GM21717 (cell line): ENCODE measurements around the gene CDH24.
A peak's percentile ranks its signal among the peaks of the same experiment; 100 is the strongest.
"Not testable (repeated sequence)": the region's sequence is repeated elsewhere in the genome, so short reads cannot be mapped to it uniquely, and the experiment has no call there.

ENCODE experiments used
- ATAC-seq: cut with Tn5 transposase; IDR thresholded peaks from one replicate; pipeline ENCODE4 v1.9.1; 2021; ENCODE audit warnings: mild to moderate bottlenecking, moderate library complexity; ENCODE audit not compliant: unreplicated experiment

Gene CDH24

GRCh38 chr14:23021434-23021833 lies 35.9 kb downstream of the CDH24 start:
- no peak for ATAC-seq

- no peak for ATAC-seq
Observed at GRCh38 chr14:23020143-23021128, 36.9 kb downstream of the CDH24 start.

- no peak for ATAC-seq
Observed at GRCh38 chr14:23018107-23018506, 39.2 kb downstream of the CDH24 start.

- ATAC-seq = no peak
Observed at GRCh38 chr14:23017091-23017490, 40.2 kb downstream of the CDH24 start.

- no peak for ATAC-seq
Observed at GRCh38 chr14:23015618-23016017, 41.7 kb downstream of the CDH24 start.

- not testable (repeated sequence) for ATAC-seq
Observed at GRCh38 chr14:23013749-23014054, 43.6 kb downstream of the CDH24 start.

GRCh38 chr14:23013054-23013748 lies 44.1 kb downstream of the CDH24 start:
- ATAC-seq = no peak

GRCh38 chr14:23009939-23010726 lies 47.2 kb downstream of the CDH24 start, which contains the start of gene C14orf93:
Gene C14orf93 (minus strand): TSS chr14:23010143. CDS start chr14:22999023, 11,120 bp downstream.
- ATAC-seq = no peak

- ATAC-seq = no peak
Observed at GRCh38 chr14:23009483-23009938, 47.8 kb downstream of the CDH24 start.

GRCh38 chr14:23008831-23009230 lies 48.5 kb downstream of the CDH24 start:
- ATAC-seq = no peak

GRCh38 chr14:23006544-23007419 lies 50.5 kb downstream of the CDH24 start:
- ATAC-seq = peak; percentile 90

- no peak for ATAC-seq
Observed at GRCh38 chr14:23006188-23006534, 51.2 kb downstream of the CDH24 start.

- ATAC-seq = no peak
Observed at GRCh38 chr14:23005451-23006187, 51.7 kb downstream of the CDH24 start.

- ATAC-seq = not testable (repeated sequence)
Observed at GRCh38 chr14:23004274-23004673, 53.0 kb downstream of the CDH24 start.

GRCh38 chr14:23002592-23002991 lies 54.7 kb downstream of the CDH24 start:
- ATAC-seq = no peak

- no peak for ATAC-seq
Observed at GRCh38 chr14:23000860-23001259, 56.5 kb downstream of the CDH24 start.

GRCh38 chr14:22998329-22999012 lies 58.8 kb downstream of the CDH24 start:
- ATAC-seq = no peak

- no peak for ATAC-seq
Observed at GRCh38 chr14:22997676-22998323, 59.5 kb downstream of the CDH24 start.
